Measurements from ENCODE around the gene PRR30.

PRR30 gene

DNA sequence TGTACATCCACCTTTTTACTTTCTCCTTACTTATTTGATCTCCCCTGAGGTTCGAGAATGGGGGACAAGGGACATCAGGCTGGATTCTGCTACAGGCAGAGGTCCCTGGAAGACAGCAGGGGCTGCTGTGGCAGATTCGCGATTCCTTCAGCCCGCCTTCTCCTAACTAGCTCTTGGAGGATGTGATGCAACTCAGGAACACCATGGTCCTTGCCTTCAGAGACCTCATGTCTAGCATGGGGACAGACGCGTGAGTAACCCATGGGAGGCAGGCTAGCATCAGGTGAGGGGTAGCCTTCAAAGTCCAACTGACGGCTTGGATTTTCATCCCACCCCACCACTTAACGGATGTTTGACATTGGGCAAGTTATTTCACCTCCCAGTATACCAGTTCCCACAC lies 8.7 kb upstream of the PRR30 start:
- H3K27me3 Mint-ChIP-seq: peaks cover 12 to 34% of the 10 kb centered on the region in 2 donors
- no peak for DNase-seq

GRCh38 chr2:27145682-27146081 lies 6.5 kb upstream of the PRR30 start:
- H3K36me3 Mint-ChIP-seq: no peaks in the 10 kb centered on the region
- DNase-seq: no peak
- H3K27ac Mint-ChIP-seq: no peak overlapping the region
- H3K9me3 Mint-ChIP-seq: peaks cover 0 to 2% of the 10 kb centered on the region in 2 donors
- H3K27me3 Mint-ChIP-seq: peaks cover 12 to 30% of the 10 kb centered on the region in 2 donors
- no peak for ATAC-seq (replicated peaks)
- no peaks in the 10 kb centered on the region for H3K4me1 Mint-ChIP-seq
- H3K4me3 Mint-ChIP-seq: no peak overlapping the region

More for the DNA sequence above, 8.7 kb upstream of the PRR30 start:
- Mint-ChIP-seq H3K9me3 (peaks cover 0 to 2% of the 10 kb centered on the region in 2 donors), H3K4me3 (no peak overlapping the region), H3K27ac (no peak overlapping the region), H3K4me1 (peaks cover 7% of the 10 kb centered on the region in 2 donors), H3K36me3 (no peaks in the 10 kb centered on the region)
- ATAC-seq (replicated peaks): no peak

DNA sequence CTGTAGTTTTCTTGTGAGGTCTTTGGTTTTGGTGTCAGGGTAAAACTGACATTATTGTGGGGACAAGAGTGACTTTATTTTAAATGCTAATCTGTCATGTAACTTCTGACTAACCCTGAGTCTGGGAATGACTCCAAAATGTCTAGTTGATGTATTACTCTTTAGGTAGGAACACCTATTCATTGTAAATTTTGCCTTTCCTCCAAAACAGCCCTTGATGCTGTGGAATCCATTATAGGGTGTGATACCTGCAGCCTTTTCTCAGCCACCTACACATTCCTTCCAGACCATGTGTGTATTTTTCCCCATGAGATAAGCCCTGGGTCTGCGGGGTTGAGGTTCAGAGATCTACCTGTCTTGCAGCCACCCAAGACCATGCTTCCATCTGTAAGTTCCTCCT lies 4.1 kb upstream of the PRR30 start:
- Mint-ChIP-seq H3K4me3 (no peak overlapping the region), H3K4me1 (no peaks in the 10 kb centered on the region), H3K27ac (no peak overlapping the region), H3K9me3 (peaks cover 0 to 2% of the 10 kb centered on the region in 2 donors), H3K27me3 (peaks cover 9 to 30% of the 10 kb centered on the region in 2 donors), H3K36me3 (no peaks in the 10 kb centered on the region)
- ATAC-seq (replicated peaks) (no peak), DNase-seq (no peak)

DNA sequence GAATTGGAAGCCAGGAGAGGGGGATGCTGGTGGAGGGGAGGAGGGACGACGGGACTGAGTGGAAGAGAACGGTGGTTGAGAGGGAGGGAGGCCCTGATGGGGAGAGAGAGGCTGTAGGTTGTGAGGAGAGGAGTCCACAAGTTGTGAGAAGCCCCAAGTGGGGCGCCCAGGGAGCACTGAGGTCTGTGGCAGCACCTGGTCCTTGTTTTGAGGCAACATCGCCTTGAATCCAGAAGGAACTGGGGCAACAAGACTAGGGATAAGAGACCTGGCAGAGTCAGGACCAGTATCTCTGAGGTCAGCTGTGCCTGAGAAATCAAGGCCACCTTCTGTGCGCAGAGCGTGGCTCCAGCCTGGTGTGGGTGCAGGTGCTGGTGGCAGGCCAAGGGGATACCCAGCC lies 1.1 kb downstream of the PRR30 start:
- DNase-seq (no peak), ATAC-seq (replicated peaks) (no peak)
- no peak overlapping the region for H3K4me3 Mint-ChIP-seq
- peaks cover 0 to under 1% of the 10 kb centered on the region in 2 donors for H3K9me3 Mint-ChIP-seq
- H3K4me1 Mint-ChIP-seq: peaks cover 12 to 26% of the 10 kb centered on the region in 2 donors
- peaks cover 5 to 8% of the 10 kb centered on the region in 2 donors for H3K36me3 Mint-ChIP-seq
- H3K27me3 Mint-ChIP-seq: peaks cover 0 to 3% of the 10 kb centered on the region in 2 donors
- H3K27ac Mint-ChIP-seq: no peak overlapping the region

DNA sequence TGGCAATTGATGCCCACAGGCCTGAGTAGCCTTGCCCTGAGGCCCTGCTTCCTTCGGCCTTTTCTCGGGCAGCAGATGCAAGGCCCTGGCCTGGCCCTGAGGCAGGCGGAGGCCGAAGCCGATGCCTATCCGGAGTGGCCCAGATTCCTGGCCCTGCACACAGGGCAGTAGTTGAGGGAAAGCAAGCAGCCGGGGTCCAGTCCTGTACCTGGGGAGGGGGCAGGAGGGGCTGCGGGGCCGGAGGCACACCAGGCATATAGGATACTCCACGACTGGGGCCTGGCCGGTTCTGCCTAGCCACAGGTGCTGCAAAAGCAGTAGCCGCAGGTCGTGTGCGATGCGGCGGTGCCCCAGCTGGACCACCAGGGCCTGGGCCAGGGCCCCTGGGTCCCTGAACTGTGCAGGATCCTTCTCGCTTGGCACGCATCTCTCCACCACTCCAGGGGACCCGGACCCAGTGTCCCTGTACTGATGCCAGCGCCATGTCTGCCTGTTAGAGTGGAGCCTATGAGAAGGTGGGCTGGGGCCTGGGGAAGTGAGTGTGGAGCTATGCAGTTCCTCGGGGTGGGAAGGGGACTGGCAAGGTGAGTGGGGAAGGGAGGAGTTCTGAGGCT lies 1.8 kb downstream of the PRR30 start:
- Mint-ChIP-seq H3K36me3 (peaks cover 9 to 12% of the 10 kb centered on the region in 2 donors), H3K4me3 (no peak overlapping the region), H3K27ac (no peak overlapping the region), H3K27me3 (no peaks in the 10 kb centered on the region), H3K4me1 (peaks cover 16 to 32% of the 10 kb centered on the region in 2 donors), H3K9me3 (no peaks in the 10 kb centered on the region)
- no peak for ATAC-seq (replicated peaks)
- DNase-seq: no peak

- no peaks in the 10 kb centered on the region for H3K9me3 Mint-ChIP-seq
- H3K4me3 Mint-ChIP-seq: no peak overlapping the region
These were observed 2.5 kb downstream of the PRR30 start for GRCh38 chr2:27136751-27137150.

DNA sequence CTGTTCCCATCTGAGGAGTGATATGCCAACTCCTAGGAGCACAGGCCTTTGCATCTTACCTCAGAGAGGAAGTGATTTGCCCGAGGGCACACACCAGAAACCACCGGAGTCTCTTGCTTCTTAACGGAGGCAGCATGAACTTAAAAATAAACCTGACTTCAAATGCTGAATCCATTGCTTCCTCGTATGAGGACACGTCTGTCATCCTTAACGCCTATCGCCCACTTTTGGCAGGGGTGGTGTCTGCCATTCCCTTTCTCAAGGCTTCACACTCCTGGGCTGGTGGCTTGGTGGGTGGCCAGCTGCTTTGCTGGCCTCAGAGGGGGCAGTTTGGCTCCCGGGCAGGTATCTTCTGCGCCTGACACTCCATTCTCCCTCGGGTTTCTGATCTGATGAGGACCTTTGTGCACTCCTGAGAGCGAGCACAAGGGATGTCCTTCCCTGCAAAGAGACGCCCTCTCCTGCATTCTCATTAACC lies 3.7 kb downstream of the PRR30 start:
- no peak for ATAC-seq (replicated peaks)
- Mint-ChIP-seq H3K4me1 (peaks cover 19 to 37% of the 10 kb centered on the region in 2 donors), H3K36me3 (peaks cover 19 to 25% of the 10 kb centered on the region in 2 donors), H3K9me3 (no peaks in the 10 kb centered on the region), H3K4me3 (peak overlapping the region; percentile 89 to 95), H3K27ac (peak overlapping the region; percentile 89), H3K27me3 (no peaks in the 10 kb centered on the region)
- no peak for DNase-seq

More at GRCh38 chr2:27136751-27137150, 2.5 kb downstream of the PRR30 start:
- Mint-ChIP-seq H3K27me3 (no peaks in the 10 kb centered on the region), H3K36me3 (peaks cover 10 to 15% of the 10 kb centered on the region in 2 donors), H3K27ac (no peak overlapping the region), H3K4me1 (peaks cover 16 to 32% of the 10 kb centered on the region in 2 donors)
- ATAC-seq (replicated peaks) (no peak), DNase-seq (no peak)

DNA sequence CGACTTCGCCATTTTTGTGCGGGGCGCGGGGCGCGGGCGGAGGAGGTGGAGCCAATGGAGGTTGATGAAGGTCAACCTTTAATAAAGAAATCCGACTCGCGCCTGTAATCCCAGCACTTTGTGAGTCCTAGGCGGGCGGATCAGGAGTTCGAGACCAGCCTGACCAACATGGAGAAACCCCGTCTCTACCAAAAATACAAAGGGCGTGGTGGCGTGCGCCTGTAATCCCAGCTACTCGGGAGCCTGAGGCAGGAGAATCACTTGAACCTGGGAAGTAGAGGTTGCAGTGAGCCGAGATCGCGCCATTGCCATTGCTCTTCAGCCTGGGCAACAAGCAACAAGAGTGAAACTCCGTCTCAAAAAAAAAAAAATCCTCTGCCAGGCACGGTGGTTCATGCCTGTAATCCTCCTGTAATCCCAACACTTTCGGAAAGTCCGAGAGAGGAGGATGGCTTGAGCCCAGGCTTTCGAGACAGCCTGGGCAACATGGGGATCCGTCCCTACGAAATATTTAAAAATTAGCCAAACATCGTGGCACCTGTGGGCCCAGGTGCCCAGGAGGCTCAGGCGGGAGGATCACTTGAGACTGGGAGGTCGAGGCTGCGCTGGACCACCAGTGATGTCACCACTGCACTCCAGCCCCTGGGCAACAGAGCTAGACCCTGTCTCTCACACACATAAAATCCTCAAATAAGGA lies 4.3 kb downstream of the PRR30 start:
- H3K36me3 Mint-ChIP-seq: peaks cover 19 to 29% of the 10 kb centered on the region in 2 donors
- peak overlapping the region; percentile 89 to 95 for H3K4me3 Mint-ChIP-seq
- H3K4me1 Mint-ChIP-seq: peaks cover 19 to 37% of the 10 kb centered on the region in 2 donors
- H3K9me3 Mint-ChIP-seq: no peaks in the 10 kb centered on the region
- peak overlapping the region; percentile 98 for H3K27ac Mint-ChIP-seq
- no peak for DNase-seq
- ATAC-seq (replicated peaks): no peak
- no peaks in the 10 kb centered on the region for H3K27me3 Mint-ChIP-seq

- peak within 1 kb of the TSS; percentile 89 to 95 for H3K4me3 Mint-ChIP-seq
- H3K27me3 Mint-ChIP-seq: no peaks in the 10 kb centered on the region
- peak within 1 kb of the TSS; percentile 98 for H3K27ac Mint-ChIP-seq
- H3K9me3 Mint-ChIP-seq: no peaks in the 10 kb centered on the region
- peaks cover 20 to 43% of the 10 kb centered on the region in 2 donors for H3K4me1 Mint-ChIP-seq
- H3K36me3 Mint-ChIP-seq: peaks cover 23 to 36% of the 10 kb centered on the region in 2 donors
- ATAC-seq (replicated peaks): peak; percentile 94 to 95
- peak; percentile 99 for DNase-seq
These were observed 5.1 kb downstream of the PRR30 start, which contains the start of gene PREB for GRCh38 chr2:27133905-27134780. TSS of gene PREB (minus strand) at chr2:27134636. CDS start at chr2:27134421, 215 bp downstream.

DNA sequence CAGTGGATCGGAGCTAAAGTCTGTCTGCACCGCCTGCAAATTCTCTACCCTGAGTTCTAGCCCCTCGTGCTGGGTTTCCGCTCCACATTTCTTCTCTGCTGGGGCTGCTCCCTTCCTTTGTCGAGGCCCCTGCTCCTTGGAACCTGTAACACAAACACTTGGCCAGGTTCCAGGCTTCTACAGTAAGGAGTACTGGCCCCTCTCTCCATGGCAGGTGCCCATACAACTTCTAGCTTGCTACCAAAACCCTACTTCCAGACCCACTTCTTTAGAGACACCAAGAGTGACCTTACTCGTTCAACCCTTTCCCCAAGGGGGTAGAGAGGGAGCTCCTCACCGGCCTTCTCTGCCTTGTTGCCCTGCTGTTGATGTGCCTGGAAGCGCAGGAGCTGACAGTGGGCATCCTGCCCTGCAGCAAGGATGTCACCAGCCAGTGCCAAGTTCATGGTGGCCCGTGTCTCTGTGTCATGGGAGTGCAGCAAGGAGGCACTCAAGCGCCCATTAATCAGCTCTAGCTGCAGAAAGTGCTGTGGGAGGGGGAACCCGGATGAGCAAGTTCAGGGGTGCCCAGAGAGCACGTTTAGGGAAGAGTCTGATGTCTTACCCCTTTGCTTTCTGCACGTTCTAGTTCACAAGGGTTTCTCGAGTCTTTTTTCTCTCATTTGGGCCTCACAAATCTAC lies 5.9 kb downstream of the PRR30 start:
- Mint-ChIP-seq H3K36me3 (peaks cover 24 to 36% of the 10 kb centered on the region in 2 donors), H3K4me1 (peaks cover 22 to 43% of the 10 kb centered on the region in 2 donors), H3K27me3 (no peaks in the 10 kb centered on the region), H3K27ac (peak overlapping the region; percentile 73), H3K4me3 (peak overlapping the region; percentile 89 to 95), H3K9me3 (no peaks in the 10 kb centered on the region)
- ATAC-seq (replicated peaks) (peak in 1 of 2 donors; percentile 13), DNase-seq (no peak)

GRCh38 chr2:27131429-27131828 lies 7.8 kb downstream of the PRR30 start:
- Mint-ChIP-seq H3K9me3 (no peaks in the 10 kb centered on the region), H3K27ac (no peak overlapping the region), H3K4me1 (peaks cover 22 to 43% of the 10 kb centered on the region in 2 donors), H3K27me3 (no peaks in the 10 kb centered on the region), H3K4me3 (no peak overlapping the region), H3K36me3 (peaks cover 24 to 36% of the 10 kb centered on the region in 2 donors)
- ATAC-seq (replicated peaks) (no peak), DNase-seq (no peak)

- H3K27me3 Mint-ChIP-seq: no peaks in the 10 kb centered on the region
- no peaks in the 10 kb centered on the region for H3K9me3 Mint-ChIP-seq
- ATAC-seq (replicated peaks) (no peak), DNase-seq (no peak)
- H3K4me1 Mint-ChIP-seq: peaks cover 19 to 38% of the 10 kb centered on the region in 2 donors
- no peak overlapping the region for H3K27ac Mint-ChIP-seq
- H3K36me3 Mint-ChIP-seq: peaks cover 24 to 36% of the 10 kb centered on the region in 2 donors
- no peak overlapping the region for H3K4me3 Mint-ChIP-seq
These were observed 8.8 kb downstream of the PRR30 start for GRCh38 chr2:27130396-27130795.

DNA sequence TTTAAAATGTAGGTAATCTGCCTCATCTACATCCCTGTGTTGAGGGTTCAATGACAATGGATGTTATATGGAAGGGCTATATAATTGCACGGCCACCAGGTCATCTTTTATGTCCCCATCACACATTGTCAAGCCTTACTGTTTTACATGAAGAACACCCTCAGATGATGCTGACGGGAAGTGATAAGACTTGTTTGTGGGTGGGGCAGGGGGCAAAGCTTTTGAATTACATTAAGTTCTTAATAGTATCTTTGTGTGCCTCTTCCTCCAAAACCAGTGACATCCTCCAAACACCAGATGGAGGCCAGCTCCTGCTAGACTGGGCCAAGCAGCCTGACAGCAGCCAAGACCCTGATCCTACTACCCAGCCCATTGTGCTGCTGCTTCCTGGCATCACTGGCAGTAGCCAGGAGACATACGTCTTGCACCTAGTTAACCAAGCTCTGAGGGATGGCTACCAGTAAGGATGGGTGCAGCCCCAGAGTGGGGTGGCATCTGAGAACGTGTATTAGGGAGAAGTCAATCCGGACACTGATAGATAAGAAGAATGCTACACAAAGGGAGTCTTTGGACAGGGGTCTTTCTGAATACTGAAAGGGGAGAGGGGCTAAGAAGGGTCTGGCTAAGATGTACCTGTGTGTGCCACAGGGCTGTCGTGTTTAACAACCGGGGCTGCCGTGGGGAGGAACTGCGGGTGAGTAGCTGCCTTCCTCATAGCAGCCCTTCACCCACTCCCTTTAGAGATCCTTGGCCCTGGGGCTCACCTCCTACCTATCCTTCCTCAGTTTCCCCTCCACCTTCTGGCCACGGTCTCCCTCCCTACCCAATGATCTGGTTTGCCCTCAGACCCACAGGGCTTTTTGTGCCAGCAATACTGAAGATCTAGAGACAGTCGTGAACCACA lies 10.3 kb downstream of the PRR30 start:
- ATAC-seq (replicated peaks) (no peak), DNase-seq (no peak)
- Mint-ChIP-seq H3K4me1 (peaks cover 16 to 28% of the 10 kb centered on the region in 2 donors), H3K4me3 (no peak overlapping the region), H3K9me3 (no peaks in the 10 kb centered on the region), H3K27me3 (no peaks in the 10 kb centered on the region), H3K36me3 (peaks cover 22 to 32% of the 10 kb centered on the region in 2 donors), H3K27ac (no peak overlapping the region)

All from stimulated activated naive B cell treated with anti-CD40 and anti-IgM and Interleukin-4, amounts not matched to agents 10 μg/mL and 1 μg/mL and 100 μg/mL, for 72 hours (primary cell).